Loucy (cell line): Measurements from ENCODE around the gene TENM4.

ENCODE experiments used
- CTCF ChIP-seq: fragments of 200-600 bp; sonication (generic); conservative IDR thresholded peaks from 2 replicates; pipeline ENCODE4 v1.5.1; 2014; ENCODE audit warnings: mild to moderate bottlenecking, antibody characterized with exemption, low read length
- EZH2phosphoT487 ChIP-seq: fragments of 200-600 bp; IDR thresholded peaks from 2 replicates; pipeline ENCODE4 v1.6.1; 2018; ENCODE audit warnings: antibody characterized with exemption, mild to moderate bottlenecking, moderate library complexity, borderline replicate concordance

- TF ChIP-seq CTCF (no peak), EZH2phosphoT487 (no peak)
Measured at GRCh38 chr11:78982473-78982872, 458.4 kb downstream of the TENM4 start.
